SK-N-SH treated with all-trans-retinoic acid at 6 μM for 48 hours (cell line): ENCODE data around the gene HRAS.
"Not testable (repeated sequence)": the region's sequence is repeated elsewhere in the genome, so short reads cannot be mapped to it uniquely, and the experiment has no call there.

Experiments used
- ATAC-seq: fragments of 200-7000 bp; cut with Tn5 transposase; 3 replicates; pipeline ENCODE4 v1.9.1; 2020; ENCODE audit warnings: mild to moderate bottlenecking, moderate library complexity
- ARNTL ChIP-seq: fragments of 450-650 bp; formaldehyde crosslinking; IDR thresholded peaks from 2 replicates; pipeline ENCODE4 v1.5.0; 2020; ENCODE audit warnings: low read depth, mild to moderate bottlenecking, moderate library complexity, borderline replicate concordance
- BACH2 ChIP-seq: fragments of 250-450 bp; sonication (Bioruptor Pico); IDR thresholded peaks from 2 replicates; pipeline ENCODE4 v1.9.0; 2021; ENCODE audit warnings: mild to moderate bottlenecking, borderline replicate concordance
- ESRRG ChIP-seq: fragments of 250-450 bp; sonication (Bioruptor Pico); IDR thresholded peaks from 2 replicates; pipeline ENCODE4 v1.6.1; 2021; ENCODE audit warnings: mild to moderate bottlenecking
- GLIS3 ChIP-seq: fragments of 250-450 bp; sonication (Bioruptor Pico); IDR thresholded peaks from 2 replicates; pipeline ENCODE4 v1.5.0; 2020; ENCODE audit warnings: mild to moderate bottlenecking, moderate library complexity
- OSR1 ChIP-seq: fragments of 250-450 bp; sonication (Bioruptor Pico); IDR thresholded peaks from 2 replicates; pipeline ENCODE4 v1.8.0; 2022; ENCODE audit warnings: moderate library complexity, mild to moderate bottlenecking, inconsistent platforms
- PPARA ChIP-seq: fragments of 250-450 bp; sonication (Bioruptor Pico); IDR thresholded peaks from 2 replicates; pipeline ENCODE4 v1.5.0; 2020; ENCODE audit warnings: mild to moderate bottlenecking, borderline replicate concordance
- RARB ChIP-seq: fragments of 250-450 bp; sonication (Bioruptor Pico); IDR thresholded peaks from 2 replicates; pipeline ENCODE4 v1.8.0; 2021; ENCODE audit warnings: mild to moderate bottlenecking, moderate library complexity
- SNAI2 ChIP-seq: fragments of 250-450 bp; sonication (Bioruptor Pico); IDR thresholded peaks from 2 replicates; pipeline ENCODE4 v1.5.0; 2020; ENCODE audit warnings: mild to moderate bottlenecking, moderate library complexity
- TCF4 ChIP-seq: fragments of 250-450 bp; sonication (Bioruptor Pico); IDR thresholded peaks from 2 replicates; pipeline ENCODE4 v1.8.0; 2021; ENCODE audit warnings: mild to moderate bottlenecking, moderate library complexity, borderline replicate concordance
- TOX ChIP-seq: fragments of 250-450 bp; sonication (Bioruptor Pico); IDR thresholded peaks from 2 replicates; pipeline ENCODE4 v1.8.0; 2021; ENCODE audit warnings: mild to moderate bottlenecking, moderate library complexity, borderline replicate concordance
- ZC3H10 ChIP-seq: fragments of 250-450 bp; sonication (Bioruptor Pico); IDR thresholded peaks from 2 replicates; pipeline ENCODE4 v1.5.1; 2021; ENCODE audit warnings: mild to moderate bottlenecking, moderate library complexity
- ZFP3 ChIP-seq: fragments of 250-450 bp; sonication (Bioruptor Pico); IDR thresholded peaks from 2 replicates; pipeline ENCODE4 v1.5.0; 2020; ENCODE audit warnings: mild to moderate bottlenecking, moderate library complexity
- ZFP30 ChIP-seq: fragments of 450-650 bp; formaldehyde crosslinking; IDR thresholded peaks from 2 replicates; pipeline ENCODE4 v1.5.0; 2022; ENCODE audit warnings: mild to moderate bottlenecking, moderate library complexity
- ZNF565 ChIP-seq: fragments of 450-650 bp; formaldehyde crosslinking; conservative IDR thresholded peaks from 2 replicates; pipeline ENCODE4 v1.5.0; 2020; ENCODE audit warnings: low read depth, mild to moderate bottlenecking, moderate library complexity
- ZNF70 ChIP-seq: fragments of 450-650 bp; formaldehyde crosslinking; IDR thresholded peaks from 2 replicates; pipeline ENCODE4 v1.5.0; 2020; ENCODE audit warnings: mild to moderate bottlenecking, moderate library complexity
- ZNF8 ChIP-seq: fragments of 450-650 bp; formaldehyde crosslinking; IDR thresholded peaks from 2 replicates; pipeline ENCODE4 v1.5.0; 2020; ENCODE audit warnings: mild to moderate bottlenecking, moderate library complexity
- TF ChIP-seq, protein P1 (sequence below): fragments of 250-450 bp; sonication (Bioruptor Pico); IDR thresholded peaks from 2 replicates; pipeline ENCODE4 v1.8.0; 2020; ENCODE audit warnings: mild to moderate bottlenecking, moderate library complexity, borderline replicate concordance
- TF ChIP-seq, protein P2 (sequence below): fragments of 250-450 bp; sonication (Bioruptor Pico); IDR thresholded peaks from 2 replicates; pipeline ENCODE4 v1.5.0; 2020; ENCODE audit warnings: mild to moderate bottlenecking, moderate library complexity
- TF ChIP-seq, protein P3 (sequence below): fragments of 250-450 bp; sonication (Bioruptor Pico); IDR thresholded peaks from 2 replicates; pipeline ENCODE4 v1.5.1; 2021; ENCODE audit warnings: mild to moderate bottlenecking, moderate library complexity

HRAS gene

DNA sequence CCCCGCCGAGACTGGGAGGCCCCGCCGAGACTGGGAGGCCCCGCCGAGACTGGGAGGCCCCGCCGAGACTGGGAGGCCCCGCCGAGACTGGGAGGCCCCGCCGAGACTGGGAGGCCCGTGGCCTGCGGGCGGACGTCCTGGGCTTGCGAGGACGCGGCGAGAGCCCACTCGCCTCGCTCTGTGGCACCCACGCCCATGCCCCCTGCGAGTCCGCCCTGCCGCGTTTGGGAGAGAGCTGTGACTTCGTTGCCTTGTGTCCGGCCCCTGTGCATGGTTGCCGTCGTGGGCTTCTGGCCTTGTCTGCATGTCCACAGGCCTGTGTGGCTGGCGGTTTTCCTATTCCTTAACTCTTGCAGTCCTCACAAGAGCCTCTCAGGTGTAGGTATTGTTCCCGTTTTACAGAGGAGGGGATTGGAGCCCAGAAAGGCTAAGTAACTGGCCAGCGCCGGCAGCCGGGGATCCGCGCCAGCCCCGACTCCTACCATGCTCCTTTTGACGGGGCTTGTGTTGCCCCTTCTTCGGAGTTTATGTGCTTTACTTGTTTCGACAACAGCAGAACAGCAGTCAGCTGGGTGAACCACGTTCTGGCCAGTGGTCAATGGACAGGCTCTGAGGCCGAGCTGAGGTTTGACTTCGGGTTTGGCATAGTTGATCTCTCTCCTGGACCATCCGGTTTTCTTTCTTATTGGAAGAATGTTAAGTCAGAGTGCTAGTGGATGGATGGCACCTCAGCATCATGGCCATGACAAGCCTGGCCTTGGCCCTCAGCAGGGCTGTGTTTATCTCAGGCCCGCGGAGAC is 41.6 kb upstream of the HRAS start (continued):
- TF ChIP-seq PPARA (no peak), TOX (CRISPR knock-in tag) (no peak), GLIS3 (CRISPR knock-in tag) (no peak), ZFP3 (no peak), ZNF565 (CRISPR knock-in tag) (no peak), ZNF70 (CRISPR knock-in tag) (no peak), SNAI2 (CRISPR knock-in tag) (no peak), TCF4 (CRISPR knock-in tag) (no peak), ARNTL (CRISPR knock-in tag) (no peak)
- TF ChIP-seq, protein P1, sequence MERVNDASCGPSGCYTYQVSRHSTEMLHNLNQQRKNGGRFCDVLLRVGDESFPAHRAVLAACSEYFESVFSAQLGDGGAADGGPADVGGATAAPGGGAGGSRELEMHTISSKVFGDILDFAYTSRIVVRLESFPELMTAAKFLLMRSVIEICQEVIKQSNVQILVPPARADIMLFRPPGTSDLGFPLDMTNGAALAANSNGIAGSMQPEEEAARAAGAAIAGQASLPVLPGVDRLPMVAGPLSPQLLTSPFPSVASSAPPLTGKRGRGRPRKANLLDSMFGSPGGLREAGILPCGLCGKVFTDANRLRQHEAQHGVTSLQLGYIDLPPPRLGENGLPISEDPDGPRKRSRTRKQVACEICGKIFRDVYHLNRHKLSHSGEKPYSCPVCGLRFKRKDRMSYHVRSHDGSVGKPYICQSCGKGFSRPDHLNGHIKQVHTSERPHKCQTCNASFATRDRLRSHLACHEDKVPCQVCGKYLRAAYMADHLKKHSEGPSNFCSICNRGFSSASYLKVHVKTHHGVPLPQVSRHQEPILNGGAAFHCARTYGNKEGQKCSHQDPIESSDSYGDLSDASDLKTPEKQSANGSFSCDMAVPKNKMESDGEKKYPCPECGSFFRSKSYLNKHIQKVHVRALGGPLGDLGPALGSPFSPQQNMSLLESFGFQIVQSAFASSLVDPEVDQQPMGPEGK (CRISPR knock-in tag) = no peak
- TF ChIP-seq, protein P2, sequence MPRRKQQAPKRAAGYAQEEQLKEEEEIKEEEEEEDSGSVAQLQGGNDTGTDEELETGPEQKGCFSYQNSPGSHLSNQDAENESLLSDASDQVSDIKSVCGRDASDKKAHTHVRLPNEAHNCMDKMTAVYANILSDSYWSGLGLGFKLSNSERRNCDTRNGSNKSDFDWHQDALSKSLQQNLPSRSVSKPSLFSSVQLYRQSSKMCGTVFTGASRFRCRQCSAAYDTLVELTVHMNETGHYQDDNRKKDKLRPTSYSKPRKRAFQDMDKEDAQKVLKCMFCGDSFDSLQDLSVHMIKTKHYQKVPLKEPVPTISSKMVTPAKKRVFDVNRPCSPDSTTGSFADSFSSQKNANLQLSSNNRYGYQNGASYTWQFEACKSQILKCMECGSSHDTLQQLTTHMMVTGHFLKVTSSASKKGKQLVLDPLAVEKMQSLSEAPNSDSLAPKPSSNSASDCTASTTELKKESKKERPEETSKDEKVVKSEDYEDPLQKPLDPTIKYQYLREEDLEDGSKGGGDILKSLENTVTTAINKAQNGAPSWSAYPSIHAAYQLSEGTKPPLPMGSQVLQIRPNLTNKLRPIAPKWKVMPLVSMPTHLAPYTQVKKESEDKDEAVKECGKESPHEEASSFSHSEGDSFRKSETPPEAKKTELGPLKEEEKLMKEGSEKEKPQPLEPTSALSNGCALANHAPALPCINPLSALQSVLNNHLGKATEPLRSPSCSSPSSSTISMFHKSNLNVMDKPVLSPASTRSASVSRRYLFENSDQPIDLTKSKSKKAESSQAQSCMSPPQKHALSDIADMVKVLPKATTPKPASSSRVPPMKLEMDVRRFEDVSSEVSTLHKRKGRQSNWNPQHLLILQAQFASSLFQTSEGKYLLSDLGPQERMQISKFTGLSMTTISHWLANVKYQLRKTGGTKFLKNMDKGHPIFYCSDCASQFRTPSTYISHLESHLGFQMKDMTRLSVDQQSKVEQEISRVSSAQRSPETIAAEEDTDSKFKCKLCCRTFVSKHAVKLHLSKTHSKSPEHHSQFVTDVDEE (CRISPR knock-in tag) = no peak
- TF ChIP-seq, all 23 proteins: peak for 0

DNA sequence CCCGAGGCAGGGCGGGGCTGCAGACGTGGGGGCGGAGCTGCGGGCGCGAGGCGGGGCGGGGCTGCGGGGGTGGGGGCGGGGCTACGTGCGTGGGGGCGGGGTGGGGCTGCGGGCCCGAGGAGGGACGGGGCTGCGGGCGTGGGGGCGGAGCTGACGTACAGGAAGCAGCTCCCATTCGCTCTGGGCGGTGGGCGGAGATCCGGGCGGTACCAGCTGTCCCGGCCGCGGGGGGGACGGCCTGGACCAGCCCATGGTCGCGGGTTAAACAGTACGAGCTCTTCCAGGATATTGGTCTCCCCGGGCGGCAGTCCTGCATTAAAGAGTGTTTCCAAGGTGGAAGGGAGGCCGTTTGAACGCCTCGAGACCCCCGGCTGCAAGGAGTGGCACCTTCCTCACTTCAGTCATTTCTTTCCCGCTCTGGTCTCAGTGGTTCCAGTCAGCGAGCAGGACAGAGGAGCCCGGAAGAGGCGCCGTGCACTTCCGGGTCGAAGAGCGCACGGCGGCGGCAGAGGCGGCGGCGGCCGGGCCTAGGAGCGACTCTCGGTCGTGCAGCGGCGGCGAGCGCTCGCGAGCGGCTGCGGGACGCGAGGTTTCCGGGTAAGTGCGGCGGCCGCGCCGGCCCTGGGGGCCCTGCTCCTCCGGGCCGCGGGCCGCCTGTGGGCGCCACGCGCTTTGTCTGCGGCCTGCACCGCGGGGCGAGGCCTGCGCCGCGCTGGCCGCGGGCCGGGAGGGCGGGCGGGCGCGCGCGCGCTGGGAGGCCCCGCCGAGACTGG is 40.8 kb upstream of the HRAS start, which contains the start of gene PHRF1:
TSS of gene PHRF1 (plus strand) at position 475 of the 773 bp plus-strand sequence. CDS start 5,043 bp downstream, outside the sequence.
- ATAC-seq = peak; percentile 91
- no peak for TF ChIP-seq ESRRG (CRISPR knock-in tag)
- TF ChIP-seq, all 23 proteins: peak for 0

DNA sequence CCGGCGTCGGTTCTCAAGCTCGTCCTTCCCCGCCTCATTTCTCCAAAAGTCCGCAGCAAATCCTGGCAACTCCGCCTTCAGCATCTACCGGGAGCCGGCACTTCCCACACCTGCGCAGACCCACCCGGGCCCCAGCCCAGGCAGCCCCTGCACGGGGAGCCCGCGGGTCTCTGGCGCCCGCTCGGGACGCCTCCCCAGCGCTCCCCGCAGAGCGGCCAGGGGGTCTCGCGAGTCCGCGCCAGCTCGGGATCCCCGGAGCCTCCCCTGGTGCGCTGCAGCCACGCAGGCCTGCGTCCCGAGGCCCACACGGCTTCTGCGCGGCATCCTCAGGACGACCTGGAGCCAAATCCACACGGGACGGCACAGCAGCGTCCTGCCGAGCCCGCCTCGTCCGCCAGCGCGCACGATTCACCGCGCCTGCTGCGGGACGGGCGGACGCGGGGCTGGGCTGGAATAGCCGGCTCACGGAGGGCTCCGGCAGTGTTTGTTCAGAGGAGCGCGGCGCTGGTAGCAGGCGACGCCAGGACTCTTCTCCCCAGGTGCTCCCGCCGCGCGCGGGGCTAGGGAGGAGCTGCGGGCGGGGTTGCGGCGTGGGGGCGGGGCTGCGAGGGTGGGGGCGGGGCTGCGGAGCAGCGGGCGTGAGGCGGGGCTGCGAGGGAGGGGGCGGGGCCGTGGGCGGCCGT is 40.1 kb upstream of the HRAS start:
- no peak for TF ChIP-seq ZFP3
- TF ChIP-seq ARNTL (CRISPR knock-in tag) = no peak

DNA sequence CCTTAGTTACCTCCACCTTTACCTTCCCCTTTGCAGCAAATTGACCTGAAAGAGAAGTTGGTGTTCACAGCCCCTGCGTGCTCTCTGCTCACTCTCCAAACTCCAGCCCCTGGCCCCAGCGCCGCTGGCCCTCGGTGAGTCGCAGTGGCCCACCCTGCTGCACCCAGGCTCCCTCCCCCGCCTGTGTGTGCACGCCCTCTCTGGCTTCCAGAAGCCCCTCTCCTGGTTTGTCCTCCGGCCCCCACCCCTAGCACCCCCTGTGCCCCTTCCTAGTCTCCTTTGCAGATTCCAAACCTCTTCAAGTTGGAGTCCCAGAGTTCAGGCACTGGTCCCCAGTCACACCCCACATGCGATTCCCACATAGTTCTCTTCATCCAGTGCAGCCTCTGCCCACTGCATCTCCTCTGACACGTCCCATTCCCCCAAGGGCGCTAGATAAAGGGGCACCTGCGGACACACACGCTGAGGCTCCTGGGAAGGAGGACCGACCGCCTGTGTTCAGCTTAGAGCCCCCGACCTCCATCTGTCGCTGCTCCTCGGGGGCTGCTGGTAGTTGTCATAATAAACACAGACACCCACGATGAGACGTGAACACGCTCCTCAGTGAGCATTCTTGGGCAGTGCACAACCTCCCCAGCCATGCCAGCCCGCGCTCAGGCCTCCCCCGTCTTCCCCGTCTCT is 39.4 kb upstream of the HRAS start:
- ATAC-seq = peak; percentile 6
- TF ChIP-seq ZFP3 (no peak), ZNF70 (CRISPR knock-in tag) (no peak), ARNTL (CRISPR knock-in tag) (no peak), RARB (CRISPR knock-in tag) (no peak), ESRRG (CRISPR knock-in tag) (no peak), BACH2 (no peak), SNAI2 (CRISPR knock-in tag) (no peak), TOX (CRISPR knock-in tag) (no peak), OSR1 (no peak), ZNF8 (CRISPR knock-in tag) (no peak), ZC3H10 (CRISPR knock-in tag) (no peak), ZFP30 (CRISPR knock-in tag) (no peak), PPARA (no peak)
- TF ChIP-seq, protein P3, sequence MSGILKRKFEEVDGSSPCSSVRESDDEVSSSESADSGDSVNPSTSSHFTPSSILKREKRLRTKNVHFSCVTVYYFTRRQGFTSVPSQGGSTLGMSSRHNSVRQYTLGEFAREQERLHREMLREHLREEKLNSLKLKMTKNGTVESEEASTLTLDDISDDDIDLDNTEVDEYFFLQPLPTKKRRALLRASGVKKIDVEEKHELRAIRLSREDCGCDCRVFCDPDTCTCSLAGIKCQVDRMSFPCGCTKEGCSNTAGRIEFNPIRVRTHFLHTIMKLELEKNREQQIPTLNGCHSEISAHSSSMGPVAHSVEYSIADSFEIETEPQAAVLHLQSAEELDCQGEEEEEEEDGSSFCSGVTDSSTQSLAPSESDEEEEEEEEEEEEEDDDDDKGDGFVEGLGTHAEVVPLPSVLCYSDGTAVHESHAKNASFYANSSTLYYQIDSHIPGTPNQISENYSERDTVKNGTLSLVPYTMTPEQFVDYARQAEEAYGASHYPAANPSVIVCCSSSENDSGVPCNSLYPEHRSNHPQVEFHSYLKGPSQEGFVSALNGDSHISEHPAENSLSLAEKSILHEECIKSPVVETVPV = no peak
- TF ChIP-seq, protein P1 (CRISPR knock-in tag) = no peak

More for the DNA sequence above, 40.1 kb upstream of the HRAS start:
- peak; percentile 56 for ATAC-seq

DNA sequence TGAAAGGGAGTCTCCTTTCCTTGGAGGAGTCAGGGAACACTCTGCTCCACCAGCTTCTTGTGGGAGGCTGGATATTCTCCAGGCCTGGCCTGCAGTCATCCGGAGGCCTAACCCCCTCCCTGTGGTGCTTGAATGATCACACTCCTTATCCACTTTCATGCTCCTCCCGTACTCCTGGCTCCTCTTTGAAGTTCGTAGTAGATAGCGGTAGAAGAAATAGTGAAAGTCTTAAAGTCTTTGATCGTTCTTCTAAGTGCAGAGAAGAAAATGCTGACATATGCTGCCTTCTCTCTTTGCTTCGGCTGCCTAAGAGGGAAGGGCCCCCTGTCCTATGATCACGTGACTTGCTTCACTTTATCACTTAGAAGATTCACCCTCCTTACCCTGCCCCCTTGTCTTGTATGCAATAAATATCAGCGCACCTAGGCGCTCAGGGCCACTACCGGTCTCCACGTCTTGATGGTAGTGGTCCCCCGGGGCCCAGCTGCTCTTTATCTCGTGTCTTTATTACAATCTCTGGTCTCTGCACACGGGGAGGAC is 38.7 kb upstream of the HRAS start:
- ATAC-seq = not testable (repeated sequence)
